C1 segment of cervical spinal cord (tissue), 14 donors: ENCODE measurements around the gene TANK.
"Not testable (repeated sequence)": the region's sequence is repeated elsewhere in the genome, so short reads cannot be mapped to it uniquely, and the experiment has no call there.

Experiments used
- DNase-seq, 14 donors: peaks; one replicate each; lab custom pipeline; 2025; lab: John Stamatoyannopoulos, UW

The TANK gene

GRCh38 chr2:161166538-161167409 lies 6.5 kb downstream of the TANK start:
- no peak for DNase-seq

DNA sequence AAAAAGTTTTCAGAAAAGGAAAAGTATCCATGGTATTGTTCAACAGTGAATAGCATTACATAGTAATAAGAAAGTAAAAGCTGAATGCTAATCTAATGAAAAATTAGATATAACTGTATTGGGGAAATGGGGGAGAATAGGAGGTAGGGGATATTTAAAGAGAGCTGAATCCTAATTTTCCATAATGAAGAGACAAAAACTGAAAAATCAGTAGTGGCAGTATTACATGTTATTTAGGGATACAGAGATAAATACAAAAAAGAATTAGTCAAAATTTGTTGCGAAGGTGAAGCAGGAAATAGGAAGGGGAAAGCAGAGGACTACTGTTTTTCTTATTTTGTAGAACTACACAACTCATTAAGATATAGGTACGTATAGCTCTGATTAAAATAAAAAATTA lies 9.1 kb downstream of the TANK start:
- no peak for DNase-seq

DNA sequence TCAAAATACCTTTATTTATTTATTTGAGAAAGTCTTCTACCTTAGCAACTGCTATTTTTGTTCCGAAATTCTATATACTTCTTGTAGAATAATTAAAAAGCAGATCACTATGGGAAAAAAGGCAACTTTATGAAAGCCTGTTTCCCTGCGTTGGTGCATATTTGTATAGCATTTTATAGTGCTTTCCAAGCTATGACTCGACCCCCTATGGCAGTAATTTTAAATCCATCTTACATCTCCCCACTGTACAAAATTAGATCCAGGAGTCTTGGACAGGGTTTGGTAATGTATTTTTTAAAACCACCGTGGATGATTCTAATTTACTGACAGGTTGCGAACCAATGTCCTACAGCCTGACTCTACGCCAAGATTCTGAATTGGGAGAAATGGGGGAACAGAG lies 10.1 kb downstream of the TANK start:
- no peak for DNase-seq

- no peak for DNase-seq
These were observed 11.0 kb downstream of the TANK start for GRCh38 chr2:161170958-161171932.

GRCh38 chr2:161172901-161173540 lies 12.8 kb downstream of the TANK start:
- DNase-seq, result no peak

GRCh38 chr2:161173541-161174194 lies 13.4 kb downstream of the TANK start:
- DNase-seq, result no peak

DNA sequence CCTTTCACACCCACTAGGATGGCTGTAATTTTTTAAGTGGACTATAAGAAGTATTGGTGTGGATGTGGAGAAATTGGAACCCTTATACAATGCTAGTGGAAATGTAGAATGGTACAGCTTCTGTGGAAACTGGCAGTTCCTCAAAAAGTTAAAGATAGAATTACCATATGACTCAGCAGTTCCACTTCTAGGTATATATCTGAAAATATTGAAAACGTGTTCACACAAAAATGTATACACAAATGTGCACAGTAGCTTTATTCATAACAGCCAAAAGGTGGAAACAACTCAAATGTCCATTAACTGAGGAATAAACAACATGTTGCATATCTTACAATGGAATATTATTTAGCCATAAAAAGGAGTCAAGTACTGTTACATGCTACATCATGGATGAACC lies 17.7 kb downstream of the TANK start:
- no peak for DNase-seq

DNA sequence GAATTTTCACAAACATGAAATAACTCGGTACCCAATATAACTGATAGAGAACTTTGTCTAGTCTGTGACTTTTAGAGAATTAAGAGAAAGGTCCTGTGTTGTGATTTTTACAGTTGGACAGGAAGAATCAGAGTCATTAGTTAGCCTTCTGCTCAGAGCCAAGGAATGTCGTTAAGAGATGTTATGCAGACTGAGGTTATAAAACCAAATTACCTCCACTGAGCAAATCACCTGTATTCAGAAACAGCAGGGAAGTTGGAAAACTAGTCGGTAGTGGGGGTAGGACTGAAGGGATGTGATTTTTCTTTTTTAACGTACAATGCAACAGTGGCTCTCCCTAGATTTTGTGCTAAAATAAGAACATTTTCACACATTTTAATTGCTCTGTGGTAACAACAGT lies 18.5 kb downstream of the TANK start:
- DNase-seq, result no peak

- DNase-seq, result no peak
These were observed 29.8 kb downstream of the TANK start for GRCh38 chr2:161190050-161190449.

DNA sequence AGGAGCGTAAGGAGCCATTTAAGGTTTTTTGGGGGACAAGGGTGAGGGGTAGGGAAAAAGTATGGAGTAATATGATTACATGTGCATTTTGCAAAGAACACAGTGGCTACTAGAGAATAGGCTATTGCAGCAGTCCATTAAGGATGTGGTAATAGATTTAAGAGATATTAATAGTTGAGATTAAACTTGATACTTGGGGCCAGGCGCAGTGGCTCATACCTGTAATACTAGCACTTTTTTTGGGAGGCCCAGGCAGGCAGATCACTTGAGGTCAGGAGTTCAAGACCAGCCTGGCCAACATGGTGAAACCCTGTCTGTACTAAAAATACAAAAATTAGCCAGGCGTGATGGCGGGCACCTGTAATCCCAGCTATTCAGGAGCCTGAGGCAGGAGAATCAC lies 35.4 kb downstream of the TANK start:
- not testable (repeated sequence) for DNase-seq

GRCh38 chr2:161199912-161200701 lies 39.9 kb downstream of the TANK start:
- DNase-seq, result no peak

- DNase-seq, result no peak
These were observed 44.6 kb downstream of the TANK start for GRCh38 chr2:161204846-161205245.

GRCh38 chr2:161206471-161207032 lies 46.3 kb downstream of the TANK start:
- DNase-seq, result no peak

DNA sequence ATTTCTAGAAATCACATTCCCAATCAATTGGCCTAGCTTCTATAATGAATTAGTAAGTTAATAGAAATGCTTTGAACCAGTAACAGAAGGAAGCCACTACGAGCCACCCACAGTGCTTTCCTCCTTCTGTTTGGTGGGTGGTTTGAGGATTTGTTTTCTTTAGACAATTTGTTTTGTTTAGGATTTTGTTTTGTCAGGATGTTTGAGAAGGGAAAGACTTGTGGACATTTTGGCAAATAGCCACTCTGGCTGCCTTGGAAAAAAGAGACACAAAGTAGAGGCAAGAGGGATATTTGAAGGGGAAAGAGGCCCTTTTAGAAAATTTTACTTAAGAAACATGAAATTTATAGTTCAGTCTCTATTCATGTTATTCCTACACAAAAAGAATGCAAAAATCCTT lies 47.7 kb downstream of the TANK start:
- DNase-seq, result no peak

DNA sequence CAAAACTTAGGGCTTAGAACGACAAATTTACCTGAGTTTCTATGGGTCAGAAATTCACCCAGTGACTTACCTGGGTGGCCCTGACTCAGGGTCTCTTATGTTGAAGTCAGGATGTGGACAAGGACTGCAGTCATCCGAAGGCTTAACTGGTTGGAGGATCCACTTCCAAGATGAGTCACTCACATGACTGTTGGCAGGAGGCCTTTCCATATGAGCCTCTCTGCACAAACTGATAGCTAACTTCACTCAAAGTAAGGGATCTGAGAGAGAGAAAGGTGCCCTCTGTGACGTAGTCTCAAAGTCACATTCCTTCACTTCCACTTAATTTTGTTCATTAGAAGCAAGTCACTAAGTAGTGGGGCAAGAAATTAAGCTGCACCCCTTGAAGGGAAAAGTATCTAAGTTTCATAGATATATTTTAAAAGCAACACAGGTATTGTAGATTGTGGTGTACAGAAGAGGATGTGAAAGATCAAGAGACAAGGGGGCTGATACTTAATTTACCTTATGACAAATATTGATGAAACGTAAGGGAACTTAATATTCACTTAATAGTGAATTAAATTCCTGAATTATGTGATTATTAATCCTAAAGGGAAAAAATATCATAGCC lies 48.4 kb downstream of the TANK start:
- DNase-seq, result no peak

DNA sequence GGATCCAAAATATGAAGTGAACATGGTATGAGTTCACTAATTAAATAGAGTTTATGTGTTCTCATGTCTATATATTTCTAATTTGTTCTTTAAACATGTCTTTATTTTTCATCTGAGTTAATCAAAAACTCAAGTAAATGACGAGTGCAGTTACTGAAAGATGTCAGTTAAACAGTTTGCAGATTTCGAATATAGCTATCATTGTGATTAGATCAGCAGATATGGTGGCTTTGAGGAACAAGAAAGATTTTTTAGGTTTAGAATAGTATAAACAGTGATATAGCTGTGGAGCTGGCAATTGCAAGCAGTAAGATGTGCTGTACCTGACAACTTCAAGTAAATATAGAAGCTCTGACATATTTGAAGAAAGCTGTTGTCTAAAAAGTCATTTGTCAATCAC lies 49.7 kb downstream of the TANK start:
- no peak for DNase-seq

DNA sequence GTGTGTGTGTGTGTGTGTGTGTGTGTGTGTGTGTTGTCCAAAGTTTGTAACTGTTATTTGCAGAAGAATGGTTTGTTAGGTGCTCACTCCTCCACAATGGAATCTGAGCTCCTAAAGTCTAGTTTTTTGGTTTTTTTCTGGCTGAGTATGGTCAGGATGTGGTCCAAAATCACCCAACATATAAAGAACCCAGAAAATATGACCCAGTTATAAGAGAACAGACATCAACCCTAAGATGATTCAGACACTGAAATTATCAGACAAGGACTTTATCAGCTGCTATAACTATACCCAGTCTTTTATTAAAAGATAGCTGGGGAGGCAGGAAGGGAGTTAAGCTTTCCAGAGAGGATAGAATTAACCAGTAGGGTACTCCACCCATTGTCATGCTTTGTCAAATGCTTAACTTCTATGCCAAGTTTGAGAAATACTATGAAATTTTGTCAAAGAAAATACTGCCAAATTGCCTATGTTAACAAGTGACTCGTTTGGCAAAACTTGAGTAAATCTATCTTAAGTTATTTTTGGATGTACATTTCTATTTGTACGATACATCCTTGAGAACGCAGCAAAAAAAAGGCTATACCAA lies 57.5 kb downstream of the TANK start:
- DNase-seq, result no peak

DNA sequence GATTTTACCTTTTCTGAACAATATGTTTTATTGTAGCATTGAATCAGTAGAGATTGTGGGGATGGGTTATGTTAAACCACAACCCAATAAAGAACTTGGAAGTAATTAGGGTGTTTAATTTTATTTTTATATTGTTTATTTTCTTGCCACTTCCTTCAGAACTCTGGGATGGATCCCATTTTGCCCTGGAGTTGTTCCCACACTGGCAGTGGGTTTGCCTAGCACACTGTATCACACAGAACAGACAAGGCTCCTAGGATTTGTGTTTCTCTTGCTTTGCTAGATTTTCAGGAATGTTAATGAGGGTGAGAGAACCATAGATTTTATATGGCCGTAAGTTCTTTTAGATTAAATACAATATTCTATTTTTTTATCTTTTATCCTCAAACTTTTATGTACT lies 59.0 kb downstream of the TANK start:
- no peak for DNase-seq

DNA sequence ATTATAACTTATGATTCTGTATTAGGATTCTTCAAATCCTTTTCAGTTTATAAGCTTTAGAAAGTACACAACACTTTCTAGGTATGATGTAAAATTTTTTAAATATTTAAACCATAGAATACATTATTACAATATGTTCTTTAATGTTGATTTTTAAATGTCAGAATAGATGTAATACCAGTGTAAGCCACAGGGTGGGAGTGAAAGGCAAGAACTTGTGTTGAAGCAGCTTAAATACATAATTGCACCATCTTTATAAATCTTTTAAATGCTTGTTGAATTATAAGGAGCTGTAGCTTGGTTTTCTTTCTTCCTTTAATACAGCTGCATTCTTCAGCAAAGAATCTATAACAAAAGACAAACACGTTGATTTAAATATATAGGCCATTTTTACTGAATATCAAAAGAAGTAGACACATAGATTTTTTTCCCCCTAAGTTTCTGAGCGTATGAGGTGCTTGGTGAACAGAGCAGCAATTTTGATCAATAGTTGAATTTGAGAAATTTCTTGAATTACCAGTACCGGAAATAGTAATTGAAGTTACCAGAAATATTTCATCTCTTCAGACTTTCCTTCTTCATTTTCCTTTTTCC lies 63.0 kb downstream of the TANK start:
- peak in 1 of 14 donors; percentile 8 for DNase-seq
